GM12878 (cell line): ENCODE data around the gene ISG20. TPM values are rescaled to one million over a fixed set of nuclear protein-coding genes. Genes with fewer than 3 reads are reported as not detected.
A peak's percentile ranks its signal among the peaks of the same experiment; 100 is the strongest.

ENCODE experiments used
- ATF7 ChIP-seq: fragments of 450-650 bp; IDR thresholded peaks from 2 replicates; pipeline ENCODE4 v1.6.1; 2016; ENCODE audit warnings: low read depth, mild to moderate bottlenecking
- DPF2 ChIP-seq: fragments of 450-650 bp; IDR thresholded peaks from 2 replicates; pipeline ENCODE4 v1.6.1; 2017; ENCODE audit warnings: mild to moderate bottlenecking
- E2F4 ChIP-seq: IDR thresholded peaks from 2 replicates; pipeline ENCODE4 v1.6.1; 2012; ENCODE audit warnings: low read depth, low read length, improper control_type of control experiment
- EZH2 ChIP-seq: IDR thresholded peaks from 2 replicates; pipeline ENCODE4 v1.6.1; 2012; ENCODE audit warnings: low read depth, mild to moderate bottlenecking, control low read depth, inconsistent platforms, low read length, borderline replicate concordance; ENCODE audit not compliant: control insufficient read depth
- FOS ChIP-seq: IDR thresholded peaks from 3 replicates; pipeline ENCODE4 v1.6.1; 2011; ENCODE audit warnings: borderline replicate concordance; ENCODE audit not compliant: insufficient read length; ENCODE audit errors: extremely low read depth
- GABPA ChIP-seq: IDR thresholded peaks from 2 replicates; pipeline ENCODE4 v1.6.1; 2014; ENCODE audit warnings: antibody characterized with exemption, low read depth, mild to moderate bottlenecking, inconsistent platforms
- IKZF1 ChIP-seq: fragments of 450-650 bp; conservative IDR thresholded peaks from 2 replicates; pipeline ENCODE4 v1.6.1; 2017; ENCODE audit warnings: antibody characterized with exemption, mild to moderate bottlenecking
- JUNB ChIP-seq: IDR thresholded peaks from 2 replicates; pipeline ENCODE4 v1.6.1; 2016; ENCODE audit warnings: antibody characterized with exemption, mild to moderate bottlenecking
- MEF2B ChIP-seq: fragments of 450-650 bp; IDR thresholded peaks from 2 replicates; pipeline ENCODE4 v1.6.1; 2018; ENCODE audit warnings: mild to moderate bottlenecking, moderate library complexity; ENCODE audit not compliant: partially characterized antibody, poor library complexity, severe bottlenecking
- MTA2 ChIP-seq: fragments of 450-650 bp; IDR thresholded peaks from 2 replicates; pipeline ENCODE4 v1.6.1; 2016; ENCODE audit warnings: low read depth, mild to moderate bottlenecking, moderate library complexity
- MTA3 ChIP-seq: IDR thresholded peaks from 2 replicates; pipeline ENCODE4 v1.6.1; 2012; ENCODE audit warnings: low read length, inconsistent platforms, borderline replicate concordance
- MXI1 ChIP-seq: fragments of 150-350 bp; IDR thresholded peaks from 2 replicates; pipeline ENCODE4 v1.6.1; 2011; ENCODE audit warnings: low read depth, mild to moderate bottlenecking, inconsistent platforms, low read length, improper control_type of control experiment
- NFXL1 ChIP-seq: fragments of 450-650 bp; IDR thresholded peaks from 2 replicates; pipeline ENCODE4 v1.6.1; 2017; ENCODE audit warnings: antibody characterized with exemption, mild to moderate bottlenecking, borderline replicate concordance
- PAX5 ChIP-seq: IDR thresholded peaks from 2 replicates; pipeline ENCODE4 v1.6.1; 2011; ENCODE audit warnings: low read depth, low read length, borderline replicate concordance
- PML ChIP-seq: IDR thresholded peaks from 2 replicates; pipeline ENCODE4 v1.6.1; 2012; ENCODE audit warnings: low read length, inconsistent platforms
- POU2F2 ChIP-seq: IDR thresholded peaks from 3 replicates; pipeline ENCODE4 v1.6.1; 2011; ENCODE audit warnings: low read depth, mild to moderate bottlenecking, low read length, borderline replicate concordance
- RAD51 ChIP-seq: fragments of 450-650 bp; IDR thresholded peaks from 2 replicates; pipeline ENCODE4 v1.6.1; 2016; ENCODE audit warnings: moderate library complexity, mild to moderate bottlenecking, inconsistent platforms
- RELB ChIP-seq: fragments of 450-650 bp; IDR thresholded peaks from 2 replicates; pipeline ENCODE4 v1.6.1; 2017; ENCODE audit warnings: low read depth, mild to moderate bottlenecking, moderate library complexity
- SKIL ChIP-seq: fragments of 450-650 bp; IDR thresholded peaks from 2 replicates; pipeline ENCODE4 v1.6.1; 2017; ENCODE audit warnings: mild to moderate bottlenecking, low read depth, inconsistent platforms; ENCODE audit not compliant: poor library complexity, severe bottlenecking
- SPI1 ChIP-seq: IDR thresholded peaks from 2 replicates; pipeline ENCODE4 v1.6.1; 2011; ENCODE audit warnings: low read depth, mild to moderate bottlenecking, low read length, moderate library complexity, borderline replicate concordance; ENCODE audit not compliant: insufficient read depth
- ZNF384 ChIP-seq: IDR thresholded peaks from 2 replicates; pipeline ENCODE4 v1.6.1; 2012; ENCODE audit warnings: low read depth, mild to moderate bottlenecking, low read length, improper control_type of control experiment, borderline replicate concordance
- ZNF687 ChIP-seq: fragments of 450-650 bp; IDR thresholded peaks from 2 replicates; pipeline ENCODE4 v1.6.1; 2017; ENCODE audit warnings: mild to moderate bottlenecking, moderate library complexity
- polyA plus RNA-seq, 11 experiments: library from polyadenylated mRNA; depleted of rRNA in 4 of 11; unstranded in 6 of 11; stranded (reverse) in 5 of 11; fragments of >200 nt; fragmentation: Nextera tagmentation in 4 of 11; fragmentation: Illumina TruSeq in 1 of 11; extraction: Ambion mirVana in 4 of 11; extraction: Trizol in 1 of 11; gene quantifications; 1 replicate in 1 of 11; 2 replicates in 10 of 11; pipeline versions ENCODE4 v1.2.1 to v1.2.3, GENCODE V29; 2011 to 2016; ENCODE audit warnings: inconsistent platforms in 2 of 11, missing spikeins in 2 of 11, low read depth in 1 of 11
- total RNA-seq, 4 experiments: library from RNA; depleted of rRNA in 3 of 4; stranded (reverse); fragments of >200 nt in 3 of 4; fragmentation: Illumina TruSeq in 1 of 4; extraction: Trizol in 1 of 4; gene quantifications; 2 replicates each; pipeline versions ENCODE4 v1.2.1 to v1.2.3, GENCODE V29; 2013 to 2021

ISG20 gene
- total and polyA plus RNA-seq, 10 of the 15 experiments (the other 5 are each of a cell fraction or from before 2014, with no cell fraction given): 23.4 to 210 (median 85.9) TPM

GRCh38 chr15:88635318-88635717 lies 3.5 kb upstream of the ISG20 start (continued):
- peak; percentile 32 for TF ChIP-seq SKIL
- peak; percentile 26 for TF ChIP-seq MEF2B
- TF ChIP-seq POU2F2: peak; percentile 78; the same call in 2 of the 3 replicates
- TF ChIP-seq MXI1: peak; percentile 29; the same call in 1 of the 2 replicates
- 0 out of 2 replicates have a peak, but pooled peaks have one; percentile 35 for TF ChIP-seq PML
- TF ChIP-seq ATF7: peak; percentile 50; the same call in 1 of the 2 replicates
- TF ChIP-seq FOS: no peak
- 0 out of 2 replicates have a peak, but pooled peaks have one; percentile 34 for TF ChIP-seq DPF2
- TF ChIP-seq IKZF1: 0 out of 2 replicates have a peak, but pooled peaks have one; percentile 13
- peak; percentile 67 for TF ChIP-seq ZNF687
- no peak for TF ChIP-seq JUNB
- TF ChIP-seq EZH2: no peak
- 0 out of 2 replicates have a peak, but pooled peaks have one; percentile 34 for TF ChIP-seq GABPA
- TF ChIP-seq RAD51: peak; percentile 28; the same call in 1 of the 2 replicates
- TF ChIP-seq MTA3: 0 out of 2 replicates have a peak, but pooled peaks have one; percentile 27
- no peak for TF ChIP-seq NFXL1
- TF ChIP-seq SPI1: peak; percentile 61; the same call in 1 of the 2 replicates
- peak; percentile 42; the same call in 1 of the 2 replicates for TF ChIP-seq RELB
- TF ChIP-seq ZNF384: no peak
- TF ChIP-seq PAX5: peak; percentile 32; the same call in 1 of the 2 replicates
- TF ChIP-seq E2F4: no peak
- TF ChIP-seq MTA2: peak; percentile 39; the same call in 1 of the 2 replicates
